Measurements from ENCODE around the gene LHX5.
A peak's percentile ranks its signal among the peaks of the same experiment; 100 is the strongest.

LHX5 gene

GRCh38 chr12:113413488-113413939 is 58.2 kb downstream of the LHX5 start:
- TF ChIP-seq CTCF (conservative IDR thresholded peaks at IDR 0.05; ENCODE audit: low read depth, low read length): no peak
- H3K4me3 ChIP-seq (ENCODE audit: low read depth, low read length): no peak overlapping the region
- DNase-seq (ENCODE audit: low read depth): peak; percentile 26

All from choroid plexus epithelial cell (primary cell).